Prostate gland (tissue), 2 donors: ENCODE results near the gene LIPE.

ENCODE experiments used
- POLR2AphosphoS5 ChIP-seq: sonication (generic); formaldehyde crosslinking; IDR thresholded peaks from one replicate; pipeline ENCODE4 v1.6.1; 2017; ENCODE audit warnings: antibody characterized with exemption
- TF ChIP-seq, protein P1 (sequence below), 4 experiments: fragments of 200-600 bp in 2 of 4; fragments of 450-650 bp in 2 of 4; sonication (generic) in 2 of 4; IDR thresholded peaks; 1 replicate in 3 of 4; 2 replicates in 1 of 4; pipeline ENCODE4 v1.5.1; 2016 to 2019; ENCODE audit warnings: antibody characterized with exemption in 4 of 4, mild to moderate bottlenecking in 2 of 4, moderate library complexity in 2 of 4

GRCh38 chr19:42412227-42412626 is 15.0 kb downstream of the LIPE start:
- TF ChIP-seq, protein P1, sequence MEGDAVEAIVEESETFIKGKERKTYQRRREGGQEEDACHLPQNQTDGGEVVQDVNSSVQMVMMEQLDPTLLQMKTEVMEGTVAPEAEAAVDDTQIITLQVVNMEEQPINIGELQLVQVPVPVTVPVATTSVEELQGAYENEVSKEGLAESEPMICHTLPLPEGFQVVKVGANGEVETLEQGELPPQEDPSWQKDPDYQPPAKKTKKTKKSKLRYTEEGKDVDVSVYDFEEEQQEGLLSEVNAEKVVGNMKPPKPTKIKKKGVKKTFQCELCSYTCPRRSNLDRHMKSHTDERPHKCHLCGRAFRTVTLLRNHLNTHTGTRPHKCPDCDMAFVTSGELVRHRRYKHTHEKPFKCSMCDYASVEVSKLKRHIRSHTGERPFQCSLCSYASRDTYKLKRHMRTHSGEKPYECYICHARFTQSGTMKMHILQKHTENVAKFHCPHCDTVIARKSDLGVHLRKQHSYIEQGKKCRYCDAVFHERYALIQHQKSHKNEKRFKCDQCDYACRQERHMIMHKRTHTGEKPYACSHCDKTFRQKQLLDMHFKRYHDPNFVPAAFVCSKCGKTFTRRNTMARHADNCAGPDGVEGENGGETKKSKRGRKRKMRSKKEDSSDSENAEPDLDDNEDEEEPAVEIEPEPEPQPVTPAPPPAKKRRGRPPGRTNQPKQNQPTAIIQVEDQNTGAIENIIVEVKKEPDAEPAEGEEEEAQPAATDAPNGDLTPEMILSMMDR (IDR thresholded peaks at IDR 0.05), result no peak
- TF ChIP-seq POLR2AphosphoS5, result no peak
